A375 (cell line): ENCODE data around the gene RBFOX2. TPM values are rescaled to one million over a fixed set of nuclear protein-coding genes. Genes with fewer than 3 reads are reported as not detected.

Source experiments
- total RNA-seq: library from RNA; depleted of rRNA; stranded (reverse); fragments of >200 nt; shearing (Covaris generic); gene quantifications from 2 replicates; pipeline ENCODE4 v1.2.3, GENCODE V29; 2014; rRNA removed

The RBFOX2 gene
- total RNA-seq, result 62.4 and 81.8 TPM in 2 replicates

DNA sequence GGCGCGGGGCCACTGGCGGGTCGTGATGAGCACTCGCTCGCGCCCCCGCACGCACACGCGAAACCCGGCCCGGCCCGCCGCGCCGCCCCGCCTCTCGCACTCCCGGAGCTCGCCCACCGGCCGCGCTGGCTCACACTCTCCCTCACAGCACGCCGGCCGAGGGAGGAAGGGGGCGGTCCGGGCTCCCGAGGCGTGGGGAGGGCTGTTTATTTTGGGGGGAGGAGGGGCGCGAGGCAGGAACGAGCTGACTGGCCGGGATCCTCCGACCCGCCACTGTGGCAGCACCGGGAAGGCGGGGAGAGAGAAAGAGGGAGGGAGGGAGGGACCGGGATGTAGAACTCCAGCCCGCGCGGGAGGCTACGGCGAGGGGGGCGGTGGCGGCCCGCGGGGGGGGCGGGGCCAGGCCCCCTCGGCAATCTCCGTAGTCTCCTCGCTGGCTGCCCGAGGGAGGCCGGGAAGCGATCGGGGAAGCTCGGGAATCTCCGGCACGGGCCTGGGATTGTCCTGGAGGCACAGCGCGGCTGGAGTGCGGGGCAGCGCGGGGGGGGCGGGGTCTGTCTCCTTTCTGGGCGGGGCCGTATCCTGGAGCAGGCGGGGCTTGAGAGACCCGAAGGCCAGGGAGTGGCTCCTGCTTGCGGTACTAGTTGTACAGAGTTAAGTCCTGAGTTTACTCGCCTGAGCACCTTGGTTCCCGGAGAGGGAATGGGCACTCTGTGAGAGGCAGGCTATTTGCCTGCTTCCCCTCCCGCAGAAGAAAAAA is at the start of gene RBFOX2:
Gene RBFOX2 (minus strand): TSS at position 179 of the 760 bp plus-strand sequence. CDS start 399 bp downstream, outside the sequence.

GRCh38 chr22:35717572-35717971 is 311.1 kb downstream of the RBFOX2 start, which contains the start of gene APOL5:
TSS of gene APOL5 (plus strand) at chr22:35717872. CDS start at chr22:35717872, 0 bp downstream.

Other genes with a start within 250 kb of the RBFOX2 start
- 1.5 and 2.7 TPM in 2 replicates for gene APOL3, start 131.9 kb upstream of the RBFOX2 start, total RNA-seq
- gene APOL4, start 173.0 kb upstream of the RBFOX2 start, total RNA-seq, result not detected in 2 replicates
- 8.6 and 9.3 TPM in 2 replicates for gene APOL2, start 210.7 kb upstream of the RBFOX2 start, total RNA-seq
- 1.4 and 1.9 TPM in 2 replicates for gene APOL1, start 224.3 kb upstream of the RBFOX2 start, total RNA-seq